ENCODE data around the gene ELOVL5. TPM values are rescaled to one million over a fixed set of nuclear protein-coding genes. Genes with fewer than 3 reads are reported as not detected.

The ELOVL5 gene
- total RNA-seq, 1 donor from 2014 or later: 52.8 TPM

DNA sequence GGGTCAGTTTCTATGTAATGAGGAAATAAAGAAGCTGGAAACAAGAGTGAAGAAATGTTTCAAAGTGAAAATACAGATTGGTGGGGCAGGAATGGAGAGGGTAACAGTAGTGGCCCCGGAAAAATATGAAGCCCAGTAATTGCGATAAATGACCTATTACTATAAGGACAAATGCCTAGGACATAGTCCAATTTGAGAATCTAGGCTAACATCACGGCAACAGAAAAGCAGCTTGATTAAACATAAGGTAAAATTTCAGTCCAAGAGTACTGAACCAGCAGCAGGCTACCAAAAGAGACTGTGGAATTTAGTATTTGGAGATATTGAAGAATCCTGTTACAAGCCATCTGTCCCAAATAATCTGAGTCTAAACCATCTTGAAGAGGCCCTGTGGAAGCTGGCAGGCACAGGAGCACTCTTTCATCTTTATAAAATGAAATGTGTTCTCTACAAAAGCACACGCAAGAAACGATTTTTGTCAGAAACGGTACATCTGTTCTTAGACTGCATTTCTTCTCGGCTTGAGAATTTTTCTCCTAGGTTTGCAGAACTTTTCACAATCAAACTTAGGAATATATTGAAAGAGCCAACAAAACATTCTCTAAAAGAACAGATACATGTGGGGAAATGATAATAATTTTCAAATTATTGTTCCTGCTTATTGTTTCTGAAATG, 49.3 kb downstream of the ELOVL5 start:
- Histone ChIP-seq H3K27me3 (ENCODE audit: insufficient read depth, low read length) (no peaks in the 10 kb centered on the region), H3K4me2 (ENCODE audit: low read length) (no peak overlapping the region), H3K79me2 (ENCODE audit: insufficient read depth, low read length) (peaks cover 89% of the 10 kb centered on the region), H4K20me1 (ENCODE audit: insufficient read depth, low read length) (peaks cover 10% of the 10 kb centered on the region), H3K4me1 (ENCODE audit: insufficient read depth, low read length) (peaks cover 34% of the 10 kb centered on the region), H3K27ac (ENCODE audit: low read depth, low read length) (no peak overlapping the region), H3K9ac (ENCODE audit: low read length) (no peak overlapping the region), H3K9me3 (ENCODE audit: insufficient read depth, low read depth, low read length) (no peaks in the 10 kb centered on the region), H3K36me3 (ENCODE audit: insufficient read depth, low read length) (no peaks in the 10 kb centered on the region), H2AFZ (ENCODE audit: low read depth, low read length) (no peak overlapping the region), H3K4me3 (ENCODE audit: insufficient read depth, low read depth, low read length) (no peak overlapping the region)
- no peaks in the 10 kb centered on the region for H3K9me3 Mint-ChIP-seq (ENCODE audit: unreplicated experiment)
- no peaks in the 10 kb centered on the region for H3K27me3 Mint-ChIP-seq (ENCODE audit: low read depth, unreplicated experiment)
- H3K27ac Mint-ChIP-seq (ENCODE audit: unreplicated experiment): no peak overlapping the region
- no peaks in the 10 kb centered on the region for H3K36me3 Mint-ChIP-seq (ENCODE audit: low read depth, unreplicated experiment)
- FAIRE-seq (no peak), DNase-seq (ENCODE audit: low read depth) (no peak)
- TF ChIP-seq EZH2 (IDR thresholded peaks at IDR 0.05; ENCODE audit: insufficient read depth, low read length): no peak
- TF ChIP-seq, protein P1, sequence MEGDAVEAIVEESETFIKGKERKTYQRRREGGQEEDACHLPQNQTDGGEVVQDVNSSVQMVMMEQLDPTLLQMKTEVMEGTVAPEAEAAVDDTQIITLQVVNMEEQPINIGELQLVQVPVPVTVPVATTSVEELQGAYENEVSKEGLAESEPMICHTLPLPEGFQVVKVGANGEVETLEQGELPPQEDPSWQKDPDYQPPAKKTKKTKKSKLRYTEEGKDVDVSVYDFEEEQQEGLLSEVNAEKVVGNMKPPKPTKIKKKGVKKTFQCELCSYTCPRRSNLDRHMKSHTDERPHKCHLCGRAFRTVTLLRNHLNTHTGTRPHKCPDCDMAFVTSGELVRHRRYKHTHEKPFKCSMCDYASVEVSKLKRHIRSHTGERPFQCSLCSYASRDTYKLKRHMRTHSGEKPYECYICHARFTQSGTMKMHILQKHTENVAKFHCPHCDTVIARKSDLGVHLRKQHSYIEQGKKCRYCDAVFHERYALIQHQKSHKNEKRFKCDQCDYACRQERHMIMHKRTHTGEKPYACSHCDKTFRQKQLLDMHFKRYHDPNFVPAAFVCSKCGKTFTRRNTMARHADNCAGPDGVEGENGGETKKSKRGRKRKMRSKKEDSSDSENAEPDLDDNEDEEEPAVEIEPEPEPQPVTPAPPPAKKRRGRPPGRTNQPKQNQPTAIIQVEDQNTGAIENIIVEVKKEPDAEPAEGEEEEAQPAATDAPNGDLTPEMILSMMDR (IDR thresholded peaks at IDR 0.05; ENCODE audit: insufficient read depth, low read depth, low read length): no peak
- no peak overlapping the region for H3K4me3 Mint-ChIP-seq (ENCODE audit: unreplicated experiment)
- peaks cover 40% of the 10 kb centered on the region for H3K4me1 Mint-ChIP-seq (ENCODE audit: low read depth, unreplicated experiment)

- FAIRE-seq (no peak), DNase-seq (ENCODE audit: low read depth) (no peak)
- Histone ChIP-seq H3K9ac (ENCODE audit: low read length) (no peak overlapping the region), H3K4me3 (ENCODE audit: insufficient read depth, low read depth, low read length) (no peak overlapping the region), H3K36me3 (ENCODE audit: insufficient read depth, low read length) (peaks cover 3% of the 10 kb centered on the region), H3K79me2 (ENCODE audit: insufficient read depth, low read length) (peaks cover 91% of the 10 kb centered on the region), H2AFZ (ENCODE audit: low read depth, low read length) (no peak overlapping the region), H3K4me2 (ENCODE audit: low read length) (no peak overlapping the region), H4K20me1 (ENCODE audit: insufficient read depth, low read length) (peaks cover 14% of the 10 kb centered on the region), H3K27me3 (ENCODE audit: insufficient read depth, low read length) (no peaks in the 10 kb centered on the region), H3K27ac (ENCODE audit: low read depth, low read length) (no peak overlapping the region), H3K4me1 (ENCODE audit: insufficient read depth, low read length) (peaks cover 16% of the 10 kb centered on the region), H3K9me3 (ENCODE audit: insufficient read depth, low read depth, low read length) (no peaks in the 10 kb centered on the region)
- no peak overlapping the region for H3K4me3 Mint-ChIP-seq (ENCODE audit: unreplicated experiment)
- no peaks in the 10 kb centered on the region for H3K36me3 Mint-ChIP-seq (ENCODE audit: low read depth, unreplicated experiment)
- no peaks in the 10 kb centered on the region for H3K9me3 Mint-ChIP-seq (ENCODE audit: unreplicated experiment)
- no peak for TF ChIP-seq EZH2 (IDR thresholded peaks at IDR 0.05; ENCODE audit: insufficient read depth, low read length)
- TF ChIP-seq, protein P1 (IDR thresholded peaks at IDR 0.05; ENCODE audit: insufficient read depth, low read depth, low read length): no peak
- H3K4me1 Mint-ChIP-seq (ENCODE audit: low read depth, unreplicated experiment): peaks cover 25% of the 10 kb centered on the region
- H3K27ac Mint-ChIP-seq (ENCODE audit: unreplicated experiment): no peak overlapping the region
- no peaks in the 10 kb centered on the region for H3K27me3 Mint-ChIP-seq (ENCODE audit: low read depth, unreplicated experiment)
Measured at GRCh38 chr6:53297004-53297403, 51.7 kb downstream of the ELOVL5 start.

GRCh38 chr6:53295176-53295575, 53.6 kb downstream of the ELOVL5 start:
- Histone ChIP-seq H2AFZ (ENCODE audit: low read depth, low read length) (no peak overlapping the region), H3K4me3 (ENCODE audit: insufficient read depth, low read depth, low read length) (no peak overlapping the region), H3K9ac (ENCODE audit: low read length) (no peak overlapping the region), H3K79me2 (ENCODE audit: insufficient read depth, low read length) (peaks cover 77% of the 10 kb centered on the region), H3K4me1 (ENCODE audit: insufficient read depth, low read length) (no peaks in the 10 kb centered on the region), H3K27me3 (ENCODE audit: insufficient read depth, low read length) (no peaks in the 10 kb centered on the region), H3K36me3 (ENCODE audit: insufficient read depth, low read length) (peaks cover 9% of the 10 kb centered on the region), H4K20me1 (ENCODE audit: insufficient read depth, low read length) (peaks cover 21% of the 10 kb centered on the region), H3K9me3 (ENCODE audit: insufficient read depth, low read depth, low read length) (no peaks in the 10 kb centered on the region), H3K27ac (ENCODE audit: low read depth, low read length) (no peak overlapping the region), H3K4me2 (ENCODE audit: low read length) (no peak overlapping the region)
- Mint-ChIP-seq H3K9me3 (ENCODE audit: unreplicated experiment) (no peaks in the 10 kb centered on the region), H3K27ac (ENCODE audit: unreplicated experiment) (no peak overlapping the region), H3K27me3 (ENCODE audit: low read depth, unreplicated experiment) (no peaks in the 10 kb centered on the region), H3K4me3 (ENCODE audit: unreplicated experiment) (no peak overlapping the region), H3K36me3 (ENCODE audit: low read depth, unreplicated experiment) (no peaks in the 10 kb centered on the region), H3K4me1 (ENCODE audit: low read depth, unreplicated experiment) (peaks cover 14% of the 10 kb centered on the region)
- FAIRE-seq (no peak), DNase-seq (ENCODE audit: low read depth) (no peak)
- TF ChIP-seq EZH2 (IDR thresholded peaks at IDR 0.05; ENCODE audit: insufficient read depth, low read length): no peak
- TF ChIP-seq, protein P1 (IDR thresholded peaks at IDR 0.05; ENCODE audit: insufficient read depth, low read depth, low read length): no peak

Measured in astrocyte (in vitro differentiated cells and primary cell).